ENCODE results near the gene CDH6.

Gene CDH6

GRCh38 chr5:31255041-31255440 lies 61.6 kb downstream of the CDH6 start:
- no peak for DNase-seq

GRCh38 chr5:31268256-31268655 lies 74.8 kb downstream of the CDH6 start:
- no peak for DNase-seq

DNA sequence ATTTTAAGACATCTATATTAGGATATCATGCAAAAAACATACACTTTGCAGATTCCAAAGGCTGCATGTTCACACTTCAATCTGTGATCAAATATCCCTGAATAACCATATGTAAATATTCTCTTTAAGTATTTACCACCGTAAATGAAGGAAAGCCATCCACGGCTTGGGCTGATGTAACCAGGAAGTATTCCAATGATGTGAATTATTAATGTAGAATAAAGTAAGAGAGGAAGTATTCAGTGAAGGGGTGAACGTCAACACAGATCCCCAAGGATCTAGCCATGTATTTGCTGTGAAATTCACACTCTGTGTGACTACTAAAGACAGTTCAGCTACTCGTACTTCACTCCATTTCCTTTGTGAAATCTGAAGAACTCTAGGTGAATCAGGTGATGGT lies 75.2 kb downstream of the CDH6 start:
- no peak for DNase-seq

GRCh38 chr5:31269259-31269658 lies 75.8 kb downstream of the CDH6 start:
- DNase-seq: no peak

DNA sequence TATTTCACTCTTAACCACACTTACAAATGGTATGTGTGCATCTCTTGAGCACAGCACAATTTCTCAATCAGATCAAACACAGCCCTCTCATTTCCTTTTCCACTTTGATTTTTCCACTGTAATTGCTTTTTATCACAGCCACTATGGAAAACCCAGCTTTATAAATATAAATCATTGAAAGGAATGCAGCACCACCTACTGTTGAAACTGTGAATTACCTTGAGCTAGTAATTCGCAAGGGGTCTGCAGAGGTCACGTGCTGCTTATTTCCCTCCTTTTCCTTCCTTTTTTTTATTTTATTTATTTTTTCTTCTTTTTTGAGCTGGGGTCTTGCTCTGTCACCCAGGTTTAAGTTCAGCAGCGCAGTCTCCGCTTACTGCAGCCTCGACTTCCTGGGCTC lies 76.9 kb downstream of the CDH6 start:
- no peak for DNase-seq

GRCh38 chr5:31271567-31271966 lies 78.1 kb downstream of the CDH6 start:
- no peak for DNase-seq

DNA sequence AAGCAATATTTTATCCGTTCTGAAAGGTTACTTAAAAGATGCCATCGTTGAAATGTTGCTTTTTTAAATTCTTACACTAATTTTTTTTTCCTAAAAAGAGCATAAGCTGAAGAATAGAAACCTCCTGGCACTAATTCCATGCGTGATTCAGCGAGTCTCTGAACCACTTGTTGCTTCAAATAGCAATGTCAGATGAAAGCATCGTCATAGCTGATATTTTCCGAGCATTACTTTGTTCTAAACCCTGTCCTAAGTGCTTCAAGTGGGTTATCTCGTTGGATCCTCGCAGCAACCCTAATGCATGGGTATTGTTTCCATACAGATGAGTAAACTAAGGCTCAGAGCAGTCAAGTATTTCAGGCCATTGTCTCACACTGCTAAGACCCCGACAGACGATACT lies 79.7 kb downstream of the CDH6 start:
- no peak for DNase-seq

- DNase-seq: no peak
These were observed 80.3 kb downstream of the CDH6 start for GRCh38 chr5:31273631-31274378.

DNA sequence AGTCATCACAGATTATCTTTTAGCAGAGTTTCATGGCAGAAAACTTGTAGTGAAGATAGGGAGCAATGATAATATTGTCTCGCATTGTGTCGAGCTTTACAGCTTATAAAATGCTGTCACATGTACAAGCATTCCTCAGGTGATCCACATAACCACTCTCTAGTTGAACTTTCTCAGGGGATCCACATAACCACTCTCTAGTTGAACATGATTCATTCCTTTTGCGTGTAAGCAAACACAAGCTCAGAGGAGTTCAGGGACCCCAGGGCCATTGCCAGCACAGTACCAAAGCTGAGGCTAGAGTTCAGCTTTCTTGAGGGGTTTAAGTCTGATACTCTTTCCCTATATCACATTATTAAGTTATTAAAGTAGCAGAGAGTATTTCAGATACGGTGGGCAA lies 86.7 kb downstream of the CDH6 start:
- DNase-seq: no peak

- DNase-seq: no peak
These were observed 89.8 kb downstream of the CDH6 start for GRCh38 chr5:31283326-31283725.

GRCh38 chr5:31285025-31285424 lies 91.5 kb downstream of the CDH6 start:
- no peak for DNase-seq

- DNase-seq: no peak
These were observed 94.5 kb downstream of the CDH6 start for GRCh38 chr5:31287985-31288384.

- no peak for DNase-seq
These were observed 95.9 kb downstream of the CDH6 start for GRCh38 chr5:31289429-31289828.

GRCh38 chr5:31291323-31291854 lies 97.9 kb downstream of the CDH6 start:
- no peak for DNase-seq

DNA sequence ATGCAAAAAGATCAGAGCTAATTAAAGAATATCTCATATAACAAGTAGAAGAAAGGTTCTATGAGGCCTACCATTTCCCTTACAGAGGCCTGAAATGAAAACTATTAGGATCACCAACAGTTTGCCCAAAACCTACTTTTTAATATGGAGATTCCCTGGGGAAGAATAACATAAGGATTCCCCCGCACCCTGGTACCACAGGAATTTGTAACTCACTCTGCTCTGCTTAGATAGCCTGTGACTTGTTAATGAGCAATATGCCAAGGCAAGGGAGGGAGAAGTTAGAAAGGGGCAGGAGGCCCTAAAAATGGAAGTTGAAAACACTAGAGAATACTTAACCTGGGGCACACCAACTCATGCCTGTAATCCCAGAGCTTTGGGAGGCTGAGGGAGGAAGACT lies 107.0 kb downstream of the CDH6 start:
- no peak for DNase-seq

DNA sequence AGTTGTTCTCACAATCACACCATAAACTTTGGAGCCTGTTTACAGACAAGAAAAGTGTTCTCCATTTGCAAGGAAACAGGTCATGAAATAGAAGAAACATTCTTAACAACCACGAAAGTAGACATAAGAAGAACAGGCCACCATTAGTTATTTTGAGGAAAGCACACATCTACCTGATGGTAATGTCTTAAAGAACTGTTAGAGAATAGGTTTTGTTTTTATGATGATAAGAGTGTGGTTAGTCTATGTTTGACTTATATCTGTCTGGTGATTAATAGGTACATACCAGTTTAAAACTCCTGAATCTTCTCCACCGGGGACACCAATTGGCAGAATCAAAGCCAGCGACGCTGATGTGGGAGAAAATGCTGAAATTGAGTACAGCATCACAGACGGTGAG lies 108.3 kb downstream of the CDH6 start:
- no peak for DNase-seq

- no peak for DNase-seq
These were observed 110.2 kb downstream of the CDH6 start for GRCh38 chr5:31303688-31304087.

- no peak for DNase-seq
These were observed 124.2 kb downstream of the CDH6 start for GRCh38 chr5:31317665-31318064.

GRCh38 chr5:31319335-31319734 lies 125.8 kb downstream of the CDH6 start:
- no peak for DNase-seq

GRCh38 chr5:31322946-31323345 lies 129.5 kb downstream of the CDH6 start:
- DNase-seq: no peak

DNA sequence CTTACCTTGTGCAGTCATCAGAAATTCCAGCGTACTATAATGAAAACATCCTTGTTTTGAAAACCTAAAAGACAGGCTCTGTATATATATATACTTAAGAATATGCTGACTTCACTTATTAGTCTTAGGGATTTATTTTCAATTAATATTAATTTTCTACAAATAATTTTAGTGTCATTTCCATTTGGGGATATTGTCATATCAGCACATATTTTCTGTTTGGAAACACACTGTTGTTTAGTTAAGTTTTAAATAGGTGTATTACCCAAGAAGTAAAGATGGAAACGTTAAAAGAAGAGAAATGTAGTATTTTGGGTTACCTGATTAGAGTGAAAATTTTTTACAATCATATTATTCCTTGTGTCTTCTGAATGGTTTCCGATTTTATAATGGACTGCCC lies 131.4 kb downstream of the CDH6 start:
- DNase-seq: no peak

- DNase-seq: no peak
These were observed 134.7 kb downstream of the CDH6 start for GRCh38 chr5:31328040-31328733.

- no peak for DNase-seq
These were observed 136.2 kb downstream of the CDH6 start for GRCh38 chr5:31329715-31330114.

- no peak for DNase-seq
These were observed 138.7 kb downstream of the CDH6 start for GRCh38 chr5:31332160-31332559.

DNA sequence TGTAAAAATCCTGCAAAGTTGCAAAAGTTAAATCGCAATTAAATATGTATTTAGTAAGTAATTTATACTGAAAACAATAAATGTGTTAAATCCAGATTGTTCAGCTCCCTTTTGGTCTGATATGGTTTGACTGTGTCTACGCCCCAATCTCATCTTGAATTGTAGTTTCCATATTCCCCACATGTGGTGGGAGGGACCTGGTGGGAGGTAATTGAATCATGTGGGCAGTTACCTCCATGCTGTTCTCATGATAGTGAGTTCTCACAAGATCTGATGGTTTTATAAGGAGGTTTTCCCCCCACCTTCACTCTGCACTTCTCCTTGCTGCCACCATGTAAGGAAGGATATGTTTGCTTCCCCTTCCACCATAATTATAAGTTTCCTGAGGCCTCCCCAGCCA lies 140.0 kb downstream of the CDH6 start:
- no peak for DNase-seq
